A549 (cell line): ENCODE results near the gene SIPA1L2.
A peak's percentile ranks its signal among the peaks of the same experiment; 100 is the strongest.

ENCODE experiments used
- BHLHE40 ChIP-seq: IDR thresholded peaks from 2 replicates; pipeline ENCODE4 v1.6.1; 2012; ENCODE audit warnings: low read depth, low read length, inconsistent platforms
- CTCF ChIP-seq: fragments of >200 bp; sonication (Bioruptor Twin); formaldehyde crosslinking; IDR thresholded peaks from 3 replicates; pipeline ENCODE4 v1.5.1; 2016
- EP300 ChIP-seq, 2 experiments: fragments of >200 bp; sonication (Bioruptor Twin); formaldehyde crosslinking; IDR thresholded peaks; 2 replicates in 1 of 2; 3 replicates in 1 of 2; pipeline ENCODE4 v1.6.1; 2016 to 2017
- JUN ChIP-seq, 2 experiments: fragments of >200 bp; sonication (Bioruptor Twin); formaldehyde crosslinking; IDR thresholded peaks; 2 replicates in 1 of 2; 3 replicates in 1 of 2; pipeline ENCODE4 v1.6.1; 2016 to 2017
- MAX ChIP-seq: IDR thresholded peaks from 2 replicates; pipeline ENCODE4 v1.6.1; 2012
- POLR2A ChIP-seq: IDR thresholded peaks from 2 replicates; pipeline ENCODE4 v1.6.1; 2012; ENCODE audit warnings: mild to moderate bottlenecking, low read length
- POLR2AphosphoS2 ChIP-seq: conservative IDR thresholded peaks from 2 replicates; pipeline ENCODE4 v1.6.1; 2012; ENCODE audit warnings: low read length, improper control_type of control experiment, inconsistent platforms
- RAD21 ChIP-seq, 2 experiments: fragments of >200 bp in 1 of 2; sonication (Bioruptor Twin) in 1 of 2; formaldehyde crosslinking in 1 of 2; IDR thresholded peaks in 1 of 2; conservative IDR thresholded peaks in 1 of 2; 2 replicates in 1 of 2; 3 replicates in 1 of 2; pipeline ENCODE4 v1.6.1; 2012 to 2018; ENCODE audit warnings: inconsistent platforms in 1 of 2
- REST ChIP-seq: fragments of 200-600 bp; sonication (generic); IDR thresholded peaks from 2 replicates; pipeline ENCODE4 v1.6.1; 2016; ENCODE audit warnings: antibody characterized with exemption, mild to moderate bottlenecking, moderate library complexity
- RNF2 ChIP-seq: fragments of 200-600 bp; sonication (generic); IDR thresholded peaks from 2 replicates; pipeline ENCODE4 v1.6.1; 2016; ENCODE audit warnings: low read depth, mild to moderate bottlenecking, antibody characterized with exemption, moderate library complexity, borderline replicate concordance
- TF ChIP-seq, protein P1 (sequence below): IDR thresholded peaks from 2 replicates; pipeline ENCODE4 v1.6.1; 2012
- TF ChIP-seq, protein P2 (sequence below): fragments of 250-450 bp; sonication (Bioruptor Pico); IDR thresholded peaks from 2 replicates; pipeline ENCODE4 v1.5.0; 2021; ENCODE audit warnings: mild to moderate bottlenecking, moderate library complexity, borderline replicate concordance

- no peak for TF ChIP-seq MAX
- TF ChIP-seq CTCF = peak; percentile 84
- no peak for TF ChIP-seq POLR2AphosphoS2
- no peak for TF ChIP-seq EP300 (IDR thresholded peaks at IDR 0.05)
- TF ChIP-seq JUN (IDR thresholded peaks at IDR 0.05) = no peak
- no peak for TF ChIP-seq BHLHE40
- TF ChIP-seq POLR2A = no peak
- TF ChIP-seq RAD21 (conservative IDR thresholded peaks at IDR 0.05 in 1 of 2, IDR thresholded peaks at IDR 0.05 in 1 of 2) = peak; percentile 81 to 85
- no peak for TF ChIP-seq RNF2
- TF ChIP-seq REST = no peak
- TF ChIP-seq, protein P1, sequence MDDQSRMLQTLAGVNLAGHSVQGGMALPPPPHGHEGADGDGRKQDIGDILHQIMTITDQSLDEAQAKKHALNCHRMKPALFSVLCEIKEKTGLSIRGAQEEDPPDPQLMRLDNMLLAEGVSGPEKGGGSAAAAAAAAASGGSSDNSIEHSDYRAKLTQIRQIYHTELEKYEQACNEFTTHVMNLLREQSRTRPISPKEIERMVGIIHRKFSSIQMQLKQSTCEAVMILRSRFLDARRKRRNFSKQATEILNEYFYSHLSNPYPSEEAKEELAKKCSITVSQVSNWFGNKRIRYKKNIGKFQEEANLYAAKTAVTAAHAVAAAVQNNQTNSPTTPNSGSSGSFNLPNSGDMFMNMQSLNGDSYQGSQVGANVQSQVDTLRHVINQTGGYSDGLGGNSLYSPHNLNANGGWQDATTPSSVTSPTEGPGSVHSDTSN = no peak
- TF ChIP-seq, protein P2, sequence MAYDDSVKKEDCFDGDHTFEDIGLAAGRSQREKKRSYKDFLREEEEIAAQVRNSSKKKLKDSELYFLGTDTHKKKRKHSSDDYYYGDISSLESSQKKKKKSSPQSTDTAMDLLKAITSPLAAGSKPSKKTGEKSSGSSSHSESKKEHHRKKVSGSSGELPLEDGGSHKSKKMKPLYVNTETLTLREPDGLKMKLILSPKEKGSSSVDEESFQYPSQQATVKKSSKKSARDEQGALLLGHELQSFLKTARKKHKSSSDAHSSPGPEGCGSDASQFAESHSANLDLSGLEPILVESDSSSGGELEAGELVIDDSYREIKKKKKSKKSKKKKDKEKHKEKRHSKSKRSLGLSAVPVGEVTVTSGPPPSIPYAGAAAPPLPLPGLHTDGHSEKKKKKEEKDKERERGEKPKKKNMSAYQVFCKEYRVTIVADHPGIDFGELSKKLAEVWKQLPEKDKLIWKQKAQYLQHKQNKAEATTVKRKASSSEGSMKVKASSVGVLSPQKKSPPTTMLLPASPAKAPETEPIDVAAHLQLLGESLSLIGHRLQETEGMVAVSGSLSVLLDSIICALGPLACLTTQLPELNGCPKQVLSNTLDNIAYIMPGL (CRISPR knock-in tag) = no peak
These were observed 5.9 kb upstream of the SIPA1L2 start for GRCh38 chr1:232635778-232636356.
